B cell (primary cell): ENCODE data around the gene PRDM2. TPM values are rescaled to one million over a fixed set of nuclear protein-coding genes. Genes with fewer than 3 reads are reported as not detected.

ENCODE experiments used
- ATAC-seq: fragments of 200-7000 bp; cut with Tn5 transposase; one replicate; pipeline ENCODE4 v1.10.0; 2021; ENCODE audit warnings: low read depth, mild to moderate bottlenecking, moderate number of reproducible peaks, moderate library complexity
- CTCF ChIA-PET: fragments of 350-600 bp; sonication (Branson Sonifier 250); formaldehyde crosslinking; loops from one replicate; lab custom pipeline; 2021; ENCODE audit warnings: antibody characterized with exemption, inconsistent platforms; lab: Charles Lee
- POLR2A ChIA-PET: fragments of 350-600 bp; sonication (Branson Sonifier 250); formaldehyde crosslinking; loops from one replicate; lab custom pipeline; 2021; ENCODE audit warnings: antibody characterized with exemption; lab: Charles Lee
- DNase-seq: peaks from one replicate; pipeline ENCODE4 v3.0.0; 2013
- H2AFZ ChIP-seq: 2 replicates; pipeline ENCODE4 v1.6.1; 2012; ENCODE audit warnings: mild to moderate bottlenecking, low read depth, low read length; ENCODE audit not compliant: insufficient read depth, poor library complexity, severe bottlenecking
- H3K27ac ChIP-seq, 2 donors: 1 replicate in 1 of 2; 2 replicates in 1 of 2; pipeline ENCODE4 v1.5.1; 2012 to 2013; ENCODE audit warnings: low read length in 2 of 2, mild to moderate bottlenecking in 2 of 2, moderate library complexity in 1 of 2
- H3K27me3 ChIP-seq, 4 experiments: fragments of 200-600 bp in 1 of 4; sonication (generic) in 1 of 4; replicated peaks in 1 of 4; 1 replicate in 2 of 4; 2 replicates in 2 of 4; pipeline versions ENCODE4 v1.6.1 to v1.7.0; 2013 to 2016; ENCODE audit warnings: low read length in 3 of 4, mild to moderate bottlenecking in 2 of 4, mixed read lengths in 1 of 4, moderate library complexity in 1 of 4; ENCODE audit not compliant: insufficient read depth in 4 of 4, control insufficient read depth in 3 of 4; ENCODE audit errors: control extremely low read depth in 1 of 4
- H3K36me3 ChIP-seq, 2 experiments: replicated peaks in 1 of 2; 1 replicate in 1 of 2; 2 replicates in 1 of 2; pipeline versions ENCODE4 v1.6.1 to v1.7.1; 2013; ENCODE audit warnings: low read length in 1 of 2; ENCODE audit not compliant: insufficient read depth in 2 of 2, control insufficient read depth in 1 of 2; ENCODE audit errors: control extremely low read depth in 1 of 2, extremely low read depth in 1 of 2
- H3K4me1 ChIP-seq, 2 donors: fragments of 200-600 bp in 1 of 2; sonication (generic) in 1 of 2; 1 replicate in 1 of 2; 2 replicates in 1 of 2; pipeline versions ENCODE4 v1.5.1 to v1.6.1; 2013 to 2017; ENCODE audit warnings: low read length in 2 of 2; ENCODE audit not compliant: control insufficient read depth in 2 of 2, insufficient read depth in 2 of 2
- H3K4me2 ChIP-seq: replicated peaks from 2 replicates; pipeline ENCODE3; 2012; ENCODE audit warnings: mild to moderate bottlenecking, low read depth, low read length; ENCODE audit not compliant: poor library complexity, severe bottlenecking
- H3K4me3 ChIP-seq, 5 experiments: fragments of 200-600 bp in 1 of 5; sonication (generic) in 1 of 5; 1 replicate in 3 of 5; 2 replicates in 2 of 5; pipeline versions ENCODE4 v1.5.1 to v1.7.0; 2011 to 2016; ENCODE audit warnings: low read length in 4 of 5, mild to moderate bottlenecking in 4 of 5, low read depth in 2 of 5, control low read depth in 1 of 5, moderate library complexity in 1 of 5; ENCODE audit not compliant: insufficient read depth in 1 of 5; ENCODE audit errors: control extremely low read depth in 1 of 5, extremely low read depth in 1 of 5
- H3K79me2 ChIP-seq: fragments of 200-600 bp; sonication (generic); one replicate; pipeline ENCODE4 v1.6.0; 2016; ENCODE audit warnings: low read length; ENCODE audit not compliant: control insufficient read depth, insufficient read depth
- H3K9ac ChIP-seq: fragments of 200-600 bp; sonication (generic); 2 replicates; pipeline ENCODE4 v1.6.1; 2017; ENCODE audit warnings: mild to moderate bottlenecking, low read length, moderate library complexity
- H3K9me3 ChIP-seq, 3 donors: one replicate each; pipeline versions ENCODE4 v1.6.1 to v1.7.1; 2013; ENCODE audit warnings: low read length in 2 of 3; ENCODE audit not compliant: control insufficient read depth in 2 of 3, insufficient read depth in 1 of 3; ENCODE audit errors: control extremely low read depth in 1 of 3
- H4K20me1 ChIP-seq: 2 replicates; pipeline ENCODE4 v1.6.0; 2012; ENCODE audit warnings: mild to moderate bottlenecking, low read length; ENCODE audit not compliant: insufficient read depth, control insufficient read depth, poor library complexity, severe bottlenecking
- H3K27ac Mint-ChIP-seq: one replicate; pipeline ENCODE4 v1.8.0; 2021; ENCODE audit warnings: mixed read lengths
- H3K27me3 Mint-ChIP-seq: one replicate; pipeline ENCODE4 v1.8.0; 2021; ENCODE audit warnings: mixed read lengths
- H3K4me1 Mint-ChIP-seq: one replicate; pipeline ENCODE4 v1.8.0; 2021; ENCODE audit warnings: mixed read lengths
- H3K4me3 Mint-ChIP-seq: one replicate; pipeline ENCODE4 v1.8.0; 2021; ENCODE audit warnings: mixed read lengths
- H3K9me3 Mint-ChIP-seq: one replicate; pipeline ENCODE4 v1.8.0; 2022; ENCODE audit warnings: mixed read lengths; ENCODE audit not compliant: insufficient read depth
- EZH2 ChIP-seq: IDR thresholded peaks from 2 replicates; pipeline ENCODE4 v1.6.1; 2012; ENCODE audit warnings: borderline replicate concordance, low read depth, mild to moderate bottlenecking, moderate library complexity, low read length; ENCODE audit not compliant: insufficient read depth, poor library complexity, severe bottlenecking
- WGBS: methylation state at CpG from one replicate; pipeline ENCODE4 v1.1.5; 2013; ENCODE audit warnings: missing lambda C conversion rate; ENCODE audit not compliant: insufficient coverage; 5-methylcytosine and 5-hydroxymethylcytosine counted together
- intact Hi-C: fragments of 100-400 bp; cut with micrococcal nuclease; formaldehyde crosslinking; loops from one replicate; pipeline ENCODE4 v1.10.0; 2022
- polyA plus RNA-seq: library from polyadenylated mRNA; depleted of rRNA; stranded (reverse); fragments of >200 nt; gene quantifications from 2 replicates; pipeline ENCODE4 v1.2.3, GENCODE V29; 2012
- total RNA-seq, 2 donors: library from RNA; stranded (reverse); fragments of 120-200 nt in 1 of 2; gene quantifications; 1 replicate in 1 of 2; 2 replicates in 1 of 2; pipeline versions ENCODE4 v1.2.3 to v1.2.4, GENCODE V29; 2013 to 2022
- TF ChIP-seq, protein P1 (sequence below): fragments of 200-600 bp; IDR thresholded peaks from one replicate; pipeline ENCODE4 v1.8.0; 2022; ENCODE audit warnings: antibody characterized with exemption, mild to moderate bottlenecking

PRDM2 gene
- total and polyA plus RNA-seq, 2 donors (not counting 1 experiment from before 2014, with no cell fraction given): 50.1 to 432 TPM

DNA sequence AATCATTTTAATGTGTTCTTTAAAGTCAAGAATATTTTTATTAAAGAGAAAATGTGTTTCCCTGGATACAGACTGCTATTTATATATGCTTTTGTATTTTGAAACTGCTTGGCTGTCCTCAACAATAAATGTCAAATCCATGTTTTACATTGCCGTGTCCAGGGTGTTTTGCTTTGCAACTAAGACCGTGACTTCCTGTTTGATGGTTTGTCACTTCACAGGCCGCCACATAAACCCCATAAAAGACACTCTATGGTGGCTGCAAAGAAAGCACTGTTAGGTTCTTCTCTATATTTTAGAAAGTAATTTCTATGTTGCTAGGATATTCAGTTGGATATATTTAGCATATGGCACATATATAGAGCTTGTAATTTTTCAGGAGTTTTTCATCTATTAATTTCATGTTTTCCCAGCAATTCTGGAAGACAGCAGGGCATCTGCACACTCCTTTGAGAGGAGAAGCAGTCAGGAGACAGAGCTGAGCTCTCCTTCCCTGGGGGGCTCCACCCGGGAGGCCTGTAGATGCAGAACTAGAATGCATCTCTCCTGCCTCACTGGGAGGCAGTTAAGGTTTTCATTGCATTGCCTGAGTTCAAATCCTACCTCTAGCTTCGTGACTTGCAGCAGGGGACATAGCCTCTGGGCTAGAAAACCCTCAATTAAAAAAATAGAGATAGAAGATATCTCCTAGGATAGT, 33.1 kb downstream of the PRDM2 start:
- H3K27me3 ChIP-seq: no peaks in the 10 kb centered on the region
- intact Hi-C loops: no loop called here
- Mint-ChIP-seq H3K9me3 (no peaks in the 10 kb centered on the region), H3K4me3 (peak overlapping the region; percentile 80), H3K27ac (peak overlapping the region; percentile 96), H3K27me3 (no peaks in the 10 kb centered on the region), H3K4me1 (peaks cover 82% of the 10 kb centered on the region)
- CTCF ChIA-PET: interaction anchor here (0.9 to 11.7 kb wide), 7 partner anchors 11 to 65 kb away, joined by 3 to 265 read pairs (median 6); no protein-coding TSS in a partner anchor
- H3K27ac ChIP-seq: peak overlapping the region; percentile 91 to 99
- H2AFZ ChIP-seq: no peak overlapping the region
- H3K4me1 ChIP-seq: peaks cover 62 to 78% of the 10 kb centered on the region in 2 donors
- no peaks in the 10 kb centered on the region for H3K9me3 ChIP-seq
- TF ChIP-seq, protein P1, sequence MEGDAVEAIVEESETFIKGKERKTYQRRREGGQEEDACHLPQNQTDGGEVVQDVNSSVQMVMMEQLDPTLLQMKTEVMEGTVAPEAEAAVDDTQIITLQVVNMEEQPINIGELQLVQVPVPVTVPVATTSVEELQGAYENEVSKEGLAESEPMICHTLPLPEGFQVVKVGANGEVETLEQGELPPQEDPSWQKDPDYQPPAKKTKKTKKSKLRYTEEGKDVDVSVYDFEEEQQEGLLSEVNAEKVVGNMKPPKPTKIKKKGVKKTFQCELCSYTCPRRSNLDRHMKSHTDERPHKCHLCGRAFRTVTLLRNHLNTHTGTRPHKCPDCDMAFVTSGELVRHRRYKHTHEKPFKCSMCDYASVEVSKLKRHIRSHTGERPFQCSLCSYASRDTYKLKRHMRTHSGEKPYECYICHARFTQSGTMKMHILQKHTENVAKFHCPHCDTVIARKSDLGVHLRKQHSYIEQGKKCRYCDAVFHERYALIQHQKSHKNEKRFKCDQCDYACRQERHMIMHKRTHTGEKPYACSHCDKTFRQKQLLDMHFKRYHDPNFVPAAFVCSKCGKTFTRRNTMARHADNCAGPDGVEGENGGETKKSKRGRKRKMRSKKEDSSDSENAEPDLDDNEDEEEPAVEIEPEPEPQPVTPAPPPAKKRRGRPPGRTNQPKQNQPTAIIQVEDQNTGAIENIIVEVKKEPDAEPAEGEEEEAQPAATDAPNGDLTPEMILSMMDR: no peak
- TF ChIP-seq EZH2: no peak
- ATAC-seq (no peak), DNase-seq (peak; percentile 59)
- peak overlapping the region; percentile 41 for H3K9ac ChIP-seq
- H3K4me3 ChIP-seq: peak overlapping the region in 2 of 5 experiments; percentile 11 to 41
- no peaks in the 10 kb centered on the region for H4K20me1 ChIP-seq
- peaks cover 69% of the 10 kb centered on the region for H3K79me2 ChIP-seq
- POLR2A ChIA-PET: interaction anchor here (1.0 to 1.1 kb wide), 2 partner anchors 24 to 32 kb away, joined by 3 to 4 read pairs; no protein-coding TSS in a partner anchor
- H3K36me3 ChIP-seq: peaks cover 3 to 28% of the 10 kb centered on the region in 2 experiments
- WGBS: 0% methylated on average over 1 of the region's 5 CpGs
- H3K4me2 ChIP-seq: peak overlapping the region; percentile 72

DNA sequence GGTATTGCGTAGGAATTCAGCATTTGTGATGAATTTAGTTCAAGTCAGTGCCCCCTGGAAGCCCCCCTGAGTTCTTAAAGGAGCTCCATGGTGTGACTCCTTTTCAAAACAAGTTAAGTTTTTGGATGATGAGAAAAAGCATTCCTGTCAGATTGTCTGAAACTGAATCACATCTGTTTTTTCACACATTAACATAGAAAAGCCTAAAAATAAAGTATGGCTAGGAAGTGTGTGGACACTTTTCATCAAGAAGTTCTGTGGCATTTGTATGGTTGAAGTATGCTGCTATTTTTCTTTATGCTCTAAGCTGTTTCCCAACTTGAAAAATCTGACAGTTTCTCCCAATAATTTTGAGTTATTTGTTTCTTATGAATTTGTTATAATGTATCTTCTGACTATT, 33.7 kb downstream of the PRDM2 start:
- Histone ChIP-seq H3K9me3 (no peaks in the 10 kb centered on the region), H2AFZ (no peak overlapping the region), H3K4me2 (peak overlapping the region; percentile 72), H3K9ac (peak overlapping the region; percentile 41), H3K27ac (peak overlapping the region; percentile 91 to 99), H3K27me3 (no peaks in the 10 kb centered on the region), H3K4me3 (peak overlapping the region in 1 of 5 experiments; percentile 41), H3K4me1 (peaks cover 56 to 72% of the 10 kb centered on the region in 2 donors), H4K20me1 (no peaks in the 10 kb centered on the region), H3K79me2 (peaks cover 69% of the 10 kb centered on the region), H3K36me3 (peaks cover 3 to 28% of the 10 kb centered on the region in 2 experiments)
- peak overlapping the region; percentile 96 for H3K27ac Mint-ChIP-seq
- no peak for DNase-seq
- H3K4me1 Mint-ChIP-seq: peaks cover 76% of the 10 kb centered on the region
- TF ChIP-seq, protein P1: no peak
- no peak for TF ChIP-seq EZH2
- intact Hi-C loops: no loop called here
- no peaks in the 10 kb centered on the region for H3K27me3 Mint-ChIP-seq
- CTCF ChIA-PET: interaction anchor here (0.5 to 11.7 kb wide), 5 partner anchors 10 to 65 kb away, joined by 3 to 265 read pairs (median 6); no protein-coding TSS in a partner anchor
- peak overlapping the region; percentile 80 for H3K4me3 Mint-ChIP-seq
- H3K9me3 Mint-ChIP-seq: no peaks in the 10 kb centered on the region
- POLR2A ChIA-PET: interaction anchor here (1.0 to 1.1 kb wide), 2 partner anchors 24 to 33 kb away, joined by 3 to 4 read pairs; no protein-coding TSS in a partner anchor
- WGBS: 100% methylated on average over 1 of the region's 1 CpG
- ATAC-seq: no peak
